GM18868 (cell line): Measurements from ENCODE around the gene COL5A1.

ENCODE experiments used
- ATAC-seq: cut with Tn5 transposase; IDR thresholded peaks from one replicate; pipeline ENCODE4 v1.9.1; 2021; ENCODE audit warnings: mild to moderate bottlenecking, moderate library complexity; ENCODE audit not compliant: unreplicated experiment

Gene COL5A1

GRCh38 chr9:134688661-134689320, 47.2 kb downstream of the COL5A1 start:
- ATAC-seq: no peak

- ATAC-seq: no peak
Observed at GRCh38 chr9:134689321-134690181, 47.9 kb downstream of the COL5A1 start.

- no peak for ATAC-seq
Observed at GRCh38 chr9:134690301-134690751, 48.7 kb downstream of the COL5A1 start.

- ATAC-seq: no peak
Observed at GRCh38 chr9:134690946-134691694, 49.5 kb downstream of the COL5A1 start.

- no peak for ATAC-seq
Observed at GRCh38 chr9:134691695-134692572, 50.3 kb downstream of the COL5A1 start.

GRCh38 chr9:134692573-134692860, 50.9 kb downstream of the COL5A1 start:
- no peak for ATAC-seq

- ATAC-seq: no peak
Observed at GRCh38 chr9:134693011-134693410, 51.4 kb downstream of the COL5A1 start.

- no peak for ATAC-seq
Observed at GRCh38 chr9:134693641-134694367, 52.2 kb downstream of the COL5A1 start.

- ATAC-seq: no peak
Observed at GRCh38 chr9:134694368-134694665, 52.7 kb downstream of the COL5A1 start.

GRCh38 chr9:134694714-134695113, 53.1 kb downstream of the COL5A1 start:
- ATAC-seq: no peak

GRCh38 chr9:134695144-134695543, 53.5 kb downstream of the COL5A1 start:
- no peak for ATAC-seq

GRCh38 chr9:134696433-134696832, 54.8 kb downstream of the COL5A1 start:
- no peak for ATAC-seq

- no peak for ATAC-seq
Observed at GRCh38 chr9:134698111-134698510, 56.5 kb downstream of the COL5A1 start.

GRCh38 chr9:134698587-134699342, 57.2 kb downstream of the COL5A1 start:
- no peak for ATAC-seq

- ATAC-seq: no peak
Observed at GRCh38 chr9:134699343-134699740, 57.7 kb downstream of the COL5A1 start.

- no peak for ATAC-seq
Observed at GRCh38 chr9:134700636-134701350, 59.2 kb downstream of the COL5A1 start.

GRCh38 chr9:134701581-134702259, 60.1 kb downstream of the COL5A1 start:
- ATAC-seq: no peak

GRCh38 chr9:134702291-134702690, 60.7 kb downstream of the COL5A1 start:
- ATAC-seq: no peak
